K562 (cell line): ENCODE results near the gene PRKCQ. TPM values are rescaled to one million over a fixed set of nuclear protein-coding genes. Genes with fewer than 3 reads are reported as not detected.

ENCODE experiments used
- ATAC-seq: fragments of 200-7000 bp; cut with Tn5 transposase; 3 replicates; pipeline ENCODE4 v1.9.1; 2020; ENCODE audit warnings: moderate library complexity
- BruUV-seq: library from RNA; stranded (reverse); fragments of 400-500 nt; replicated peaks from 2 replicates; lab custom pipeline; 2021; lab: Mats Ljungman, UMichigan
- CTCF ChIA-PET: fragments of 300-600 bp; formaldehyde crosslinking; extraction: SDS; loops from one replicate; lab custom pipeline; 2021; ENCODE audit warnings: low intra/inter-chr PET ratio; lab: Yijun Ruan, JAX
- POLR2A ChIA-PET: fragments of 300-600, 350-650 bp; sonication (Branson Sonifier 250); formaldehyde crosslinking; extraction: SDS; loops from one replicate; lab custom pipeline; 2021; ENCODE audit warnings: antibody characterized with exemption, inconsistent platforms; lab: Yijun Ruan, JAX
- DNase-seq, 4 experiments: peaks; one replicate each; pipeline versions ENCODE4 v3.0.0 to v3.0.0-alpha.2; 2011 to 2018; ENCODE audit warnings: low spot score in 3 of 4, mixed read lengths in 3 of 4; ENCODE audit errors: extremely low read depth in 1 of 4
- FAIRE-seq: peaks from 2 replicates; lab custom pipeline; 2011; peaks lifted over from hg19 to GRCh38; lab: Jason Lieb, UNC
- H2AFZ ChIP-seq: 2 replicates; pipeline ENCODE4 v1.6.0; 2011; ENCODE audit warnings: low read depth, low read length, control low read depth, inconsistent platforms
- H3K27ac ChIP-seq: fragments of 200-600 bp; 3 replicates; pipeline ENCODE4 v1.8.0; 2011; ENCODE audit warnings: low read depth, mild to moderate bottlenecking, control low read depth, inconsistent platforms, low read length, moderate library complexity, mixed read lengths; ENCODE audit errors: extremely low read depth
- H3K27me3 ChIP-seq, 2 experiments: fragments of 300-600 bp in 1 of 2; 2 replicates in 1 of 2; 3 replicates in 1 of 2; pipeline versions ENCODE4 v1.6.0 to v1.8.0; 2011; ENCODE audit warnings: inconsistent platforms in 2 of 2, low read length in 2 of 2, mild to moderate bottlenecking in 1 of 2, mixed read lengths in 1 of 2, moderate library complexity in 1 of 2; ENCODE audit not compliant: control insufficient read depth in 2 of 2, insufficient read depth in 2 of 2
- H3K36me3 ChIP-seq: fragments of 300-600 bp; 3 replicates; pipeline ENCODE4 v1.8.0; 2011; ENCODE audit warnings: mild to moderate bottlenecking, low read length, inconsistent platforms; ENCODE audit not compliant: control insufficient read depth, insufficient read depth
- H3K4me1 ChIP-seq, 2 experiments: fragments of 200-600 bp in 1 of 2; replicated peaks in 1 of 2; 2 replicates in 1 of 2; 3 replicates in 1 of 2; pipeline versions ENCODE4 v1.5.1 to v1.8.0; 2011; ENCODE audit warnings: inconsistent platforms in 2 of 2, low read length in 2 of 2, mild to moderate bottlenecking in 1 of 2, mixed read lengths in 1 of 2, moderate library complexity in 1 of 2; ENCODE audit not compliant: control insufficient read depth in 2 of 2, insufficient read depth in 2 of 2
- H3K4me2 ChIP-seq: 2 replicates; pipeline ENCODE4 v1.6.1; 2011; ENCODE audit warnings: low read length, control low read depth, inconsistent platforms, mixed read lengths; ENCODE audit not compliant: insufficient read depth
- H3K4me3 ChIP-seq: fragments of 200-600 bp; sonication (generic), shearing (Covaris generic); 2 replicates; pipeline ENCODE4 v1.5.1; 2016; ENCODE audit warnings: control low read depth, inconsistent platforms
- H3K79me2 ChIP-seq: fragments of 200-600 bp; 3 replicates; pipeline ENCODE4 v1.8.0; 2011; ENCODE audit warnings: low read length, inconsistent platforms; ENCODE audit not compliant: control insufficient read depth, insufficient read depth
- H3K9ac ChIP-seq, 2 experiments: 2 replicates each; pipeline versions ENCODE4 v1.6.0 to v1.6.1; 2011; ENCODE audit warnings: low read depth in 2 of 2, low read length in 2 of 2, control low read depth in 1 of 2, inconsistent platforms in 1 of 2, mild to moderate bottlenecking in 1 of 2, mixed read lengths in 1 of 2; ENCODE audit not compliant: insufficient read depth in 1 of 2
- H3K9me1 ChIP-seq: one replicate; pipeline ENCODE4 v1.6.0; 2011; ENCODE audit warnings: inconsistent platforms, mild to moderate bottlenecking, low read length, moderate library complexity; ENCODE audit not compliant: control insufficient read depth, insufficient read depth
- H3K9me3 ChIP-seq: replicated peaks from 2 replicates; pipeline ENCODE4 v1.5.1; 2011; ENCODE audit warnings: low read depth, low read length, inconsistent platforms; ENCODE audit not compliant: control insufficient read depth, insufficient read depth
- H4K20me1 ChIP-seq: replicated peaks from 2 replicates; pipeline ENCODE4 v1.6.1; 2011; ENCODE audit warnings: low read length, inconsistent platforms, mixed read lengths; ENCODE audit not compliant: control insufficient read depth, insufficient read depth
- ADNP ChIP-seq: fragments of 200-800 bp; sonication (Bioruptor generic); IDR thresholded peaks from 2 replicates; pipeline ENCODE4 v1.6.1; 2016; ENCODE audit warnings: missing genetic modification characterization, missing compliant biosample characterization
- CBX5 ChIP-seq: IDR thresholded peaks from 2 replicates; pipeline ENCODE4 v1.6.1; 2014; ENCODE audit warnings: low read depth, borderline replicate concordance
- HEY1 ChIP-seq: fragments of 250-450 bp; sonication (Bioruptor Pico); IDR thresholded peaks from 2 replicates; pipeline ENCODE4 v1.5.0; 2020; ENCODE audit warnings: mild to moderate bottlenecking, moderate library complexity, borderline replicate concordance
- ID3 ChIP-seq, 2 experiments: fragments of 250-450 bp in 1 of 2; fragments of 450-650 bp in 1 of 2; sonication (Bioruptor Pico) in 1 of 2; IDR thresholded peaks; 2 replicates each; pipeline versions ENCODE4 v1.6.1 to v1.8.0; 2016 to 2021; ENCODE audit warnings: mild to moderate bottlenecking in 2 of 2, moderate library complexity in 2 of 2, missing compliant biosample characterization in 1 of 2, missing genetic modification characterization in 1 of 2
- SPI1 ChIP-seq: IDR thresholded peaks from 2 replicates; pipeline ENCODE4 v1.6.1; 2011; ENCODE audit warnings: low read depth, low read length, control low read depth, borderline replicate concordance
- TGIF2 ChIP-seq: sonication (generic); formaldehyde crosslinking; IDR thresholded peaks from 2 replicates; pipeline ENCODE4 v1.8.1; 2022; ENCODE audit warnings: mild to moderate bottlenecking, missing genetic modification reagents, moderate library complexity
- ZNF124 ChIP-seq: sonication (generic); formaldehyde crosslinking; IDR thresholded peaks from 2 replicates; pipeline ENCODE4 v1.8.1; 2022; ENCODE audit warnings: missing genetic modification reagents
- WGBS: fragments of 100-300 bp; shearing (Covaris generic); methylation state at CpG from one replicate; pipeline ENCODE4 v1.1.6; 2016; ENCODE audit warnings: low coverage, mixed read lengths; ENCODE audit not compliant: insufficient coverage; ENCODE audit errors: missing lambda C conversion rate; 5-methylcytosine and 5-hydroxymethylcytosine counted together
- in situ Hi-C: fragments of 300-500 bp; cut with MboI; formaldehyde crosslinking; loops from 4 replicates; pipeline ENCODE4 v1.15.0; 2018; ENCODE audit warnings: inconsistent platforms, mixed read lengths
- intact Hi-C: fragments of 100-400 bp; cut with micrococcal nuclease; formaldehyde crosslinking; loops from 2 replicates; pipeline ENCODE4 v1.14.2; 2022
- polyA plus RNA-seq, 8 experiments: library from polyadenylated mRNA; depleted of rRNA in 4 of 8; stranded (reverse) in 5 of 8; unstranded in 3 of 8; fragments of >200 nt; fragmentation: Nextera tagmentation in 2 of 8; fragmentation: Illumina TruSeq in 1 of 8; extraction: Ambion mirVana in 2 of 8; extraction: Trizol in 1 of 8; gene quantifications; 2 replicates each; pipeline versions ENCODE4 v1.2.1 to v1.2.3, GENCODE V29; 2011 to 2014; ENCODE audit warnings: inconsistent platforms in 1 of 8, missing spikeins in 1 of 8
- total RNA-seq, 7 experiments: library from RNA; depleted of rRNA in 6 of 7; stranded (reverse); fragments of >200 nt in 6 of 7; fragmentation: Illumina TruSeq in 2 of 7; extraction: Trizol in 2 of 7; gene quantifications; 2 replicates each; pipeline versions ENCODE4 v1.2.1 to v1.2.3, GENCODE V29; 2011 to 2021; ENCODE audit warnings: low replicate concordance in 1 of 7
- TF ChIP-seq, protein P1 (sequence below): sonication (generic); formaldehyde crosslinking; IDR thresholded peaks from 2 replicates; pipeline ENCODE4 v1.8.0; 2022; ENCODE audit warnings: missing genetic modification reagents, mild to moderate bottlenecking, borderline replicate concordance
- TF ChIP-seq, protein P2 (sequence below): fragments of 250-450 bp; sonication (Bioruptor Pico); IDR thresholded peaks from 2 replicates; pipeline ENCODE4 v1.8.0; 2022; ENCODE audit warnings: inconsistent platforms, mild to moderate bottlenecking, moderate library complexity, borderline replicate concordance

The PRKCQ gene
- total and polyA plus RNA-seq, 9 of the 15 experiments (the other 6 are each of a cell fraction or from before 2014, with no cell fraction given): 4.4 to 23.3 (median 14.6) TPM

- no peaks in the 10 kb centered on the region; a peak in 1 of 5 replicates for H3K27me3 ChIP-seq
- CTCF ChIA-PET: no interaction called here
- no peak overlapping the region for H3K27ac ChIP-seq
- peaks cover 26% of the 10 kb centered on the region for H3K36me3 ChIP-seq
- ATAC-seq (no peak), FAIRE-seq (no peak), DNase-seq (no peak)
- H3K79me2 ChIP-seq: no peaks in the 10 kb centered on the region
- no TSS peak for BruUV-seq
- H3K4me3 ChIP-seq: no peak overlapping the region
- H3K4me1 ChIP-seq: peaks cover 0 to 21% of the 10 kb centered on the region in 2 experiments; a peak in 4 of 5 replicates
- 94% methylated on average over 3 of the region's 3 CpGs for WGBS
- intact Hi-C loops: no loop called here
- H3K9ac ChIP-seq: no peak overlapping the region
- no peak overlapping the region for H3K4me2 ChIP-seq
- H2AFZ ChIP-seq: no peak overlapping the region
- H3K9me3 ChIP-seq: peaks cover 12% of the 10 kb centered on the region
- POLR2A ChIA-PET: interaction anchor here (0.7 kb wide), 1 partner anchor 411 kb away, joined by 3 read pairs; no protein-coding TSS in a partner anchor
- TF ChIP-seq ID3 (CRISPR knock-in tag; IDR thresholded peaks at IDR 0.05): no peak
- no peak for TF ChIP-seq ID3 (tag; IDR thresholded peaks at IDR 0.05)
- no peaks in the 10 kb centered on the region for H4K20me1 ChIP-seq
- no peaks in the 10 kb centered on the region for H3K9me1 ChIP-seq
- in situ Hi-C loops: no loop called here
Measured at GRCh38 chr10:6512182-6512581, 67.9 kb downstream of the PRKCQ start.

DNA sequence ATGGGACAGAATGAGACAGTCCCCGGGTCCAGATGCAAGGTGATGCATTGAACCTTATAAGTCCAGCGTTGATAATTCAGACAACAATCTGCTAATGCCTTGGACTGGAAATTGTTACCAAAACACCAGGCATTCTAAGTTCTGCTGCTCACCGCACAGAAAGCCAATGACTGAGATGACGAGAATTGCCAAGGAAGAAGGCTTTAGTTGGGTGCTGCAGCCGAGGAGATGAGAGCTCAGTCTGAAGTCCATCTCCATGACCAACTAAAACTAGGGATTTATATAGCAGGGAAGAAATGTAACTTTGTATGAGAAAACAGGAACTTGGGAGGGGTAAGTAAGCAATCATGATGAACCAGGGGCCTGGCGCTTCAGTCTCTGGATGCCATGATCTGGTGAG lies 68.7 kb downstream of the PRKCQ start:
- no peaks in the 10 kb centered on the region for H3K79me2 ChIP-seq
- H3K9me3 ChIP-seq: peaks cover 12% of the 10 kb centered on the region
- no peaks in the 10 kb centered on the region; a peak in 1 of 5 replicates for H3K27me3 ChIP-seq
- in situ Hi-C loops: no loop called here
- no peaks in the 10 kb centered on the region for H3K9me1 ChIP-seq
- no peak overlapping the region for H3K4me2 ChIP-seq
- no TSS peak for BruUV-seq
- intact Hi-C loops: no loop called here
- ChIA-PET POLR2A (no interaction called here), CTCF (no interaction called here)
- ATAC-seq (no peak), DNase-seq (no peak), FAIRE-seq (peak; percentile 32)
- H3K9ac ChIP-seq: no peak overlapping the region
- peaks cover 0 to 17% of the 10 kb centered on the region in 2 experiments; a peak in 4 of 5 replicates for H3K4me1 ChIP-seq
- H4K20me1 ChIP-seq: no peaks in the 10 kb centered on the region
- WGBS: 95% methylated on average over 6 of the region's 6 CpGs
- no peak overlapping the region for H2AFZ ChIP-seq
- peaks cover 26% of the 10 kb centered on the region for H3K36me3 ChIP-seq
- no peak overlapping the region for H3K27ac ChIP-seq
- TF ChIP-seq SPI1 (no peak), TGIF2 (CRISPR knock-in tag) (no peak), CBX5 (peak; percentile 65; the same call in 1 of the 2 replicates), ADNP (tag) (no peak), ZNF124 (CRISPR knock-in tag) (peak; percentile 89; the same call in 1 of the 2 replicates), HEY1 (no peak)
- TF ChIP-seq, protein P1, sequence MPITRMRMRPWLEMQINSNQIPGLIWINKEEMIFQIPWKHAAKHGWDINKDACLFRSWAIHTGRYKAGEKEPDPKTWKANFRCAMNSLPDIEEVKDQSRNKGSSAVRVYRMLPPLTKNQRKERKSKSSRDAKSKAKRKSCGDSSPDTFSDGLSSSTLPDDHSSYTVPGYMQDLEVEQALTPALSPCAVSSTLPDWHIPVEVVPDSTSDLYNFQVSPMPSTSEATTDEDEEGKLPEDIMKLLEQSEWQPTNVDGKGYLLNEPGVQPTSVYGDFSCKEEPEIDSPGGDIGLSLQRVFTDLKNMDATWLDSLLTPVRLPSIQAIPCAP (CRISPR knock-in tag): no peak
- TF ChIP-seq, protein P2, sequence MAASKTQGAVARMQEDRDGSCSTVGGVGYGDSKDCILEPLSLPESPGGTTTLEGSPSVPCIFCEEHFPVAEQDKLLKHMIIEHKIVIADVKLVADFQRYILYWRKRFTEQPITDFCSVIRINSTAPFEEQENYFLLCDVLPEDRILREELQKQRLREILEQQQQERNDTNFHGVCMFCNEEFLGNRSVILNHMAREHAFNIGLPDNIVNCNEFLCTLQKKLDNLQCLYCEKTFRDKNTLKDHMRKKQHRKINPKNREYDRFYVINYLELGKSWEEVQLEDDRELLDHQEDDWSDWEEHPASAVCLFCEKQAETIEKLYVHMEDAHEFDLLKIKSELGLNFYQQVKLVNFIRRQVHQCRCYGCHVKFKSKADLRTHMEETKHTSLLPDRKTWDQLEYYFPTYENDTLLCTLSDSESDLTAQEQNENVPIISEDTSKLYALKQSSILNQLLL (CRISPR knock-in tag): no peak
- no peak overlapping the region for H3K4me3 ChIP-seq
